Measurements from ENCODE around the gene DPP7.

DPP7 gene

DNA sequence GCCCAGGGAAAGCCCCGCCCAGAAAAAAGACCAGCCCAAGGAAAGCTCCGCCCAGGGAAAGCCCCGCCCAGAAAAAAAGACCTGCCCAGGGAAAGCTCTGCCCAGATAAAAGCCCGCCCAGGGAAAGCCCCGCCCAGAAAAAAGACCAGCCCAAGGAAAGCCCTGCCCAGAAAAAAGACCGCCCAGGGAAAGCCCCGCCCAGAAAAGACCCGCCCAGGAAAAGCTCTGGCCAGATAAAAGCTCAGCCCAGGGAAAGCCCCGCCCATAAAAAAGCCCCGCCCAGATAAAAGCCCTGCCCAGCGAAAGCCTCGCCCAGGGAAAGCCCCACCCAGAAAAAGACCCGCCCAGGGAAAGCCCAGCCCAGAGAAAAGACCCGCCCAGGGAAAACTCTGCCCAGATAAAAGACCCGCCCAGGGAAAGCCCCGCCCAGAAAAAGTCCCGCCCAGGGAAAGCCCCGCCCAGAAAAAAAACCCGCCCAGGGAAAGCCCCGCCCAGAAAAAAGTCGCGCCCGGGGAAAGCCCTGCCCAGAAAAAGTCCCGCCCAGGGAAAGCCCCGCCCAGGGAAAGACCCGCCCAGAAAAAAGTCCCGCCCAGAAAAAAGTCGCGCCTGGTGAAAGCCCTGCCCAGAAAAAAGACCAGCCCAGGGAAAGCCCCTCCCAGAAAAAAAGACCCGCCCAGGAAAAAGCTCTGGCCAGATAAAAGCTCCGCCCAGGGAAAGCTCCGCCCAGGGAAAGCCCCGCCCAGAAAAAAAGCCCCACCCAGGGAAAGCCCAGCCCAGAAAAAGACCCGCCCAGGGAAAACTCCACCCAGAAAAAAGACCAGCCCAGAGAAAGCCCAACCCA is 36.3 kb upstream of the DPP7 start:
- no peaks in the 10 kb centered on the region for H3K4me1 ChIP-seq (ENCODE audit: insufficient read depth, poor library complexity, severe bottlenecking)
- DNase-seq (ENCODE audit: low spot score) = no peak
- no peak overlapping the region for H3K4me3 ChIP-seq (ENCODE audit: severe bottlenecking)
- TF ChIP-seq CTCF (IDR thresholded peaks at IDR 0.05; ENCODE audit: poor library complexity, severe bottlenecking) = no peak
- ATAC-seq (ENCODE audit: low read depth) = peak; percentile 56
- H3K27me3 ChIP-seq (ENCODE audit: insufficient read depth, poor library complexity, severe bottlenecking) = peaks cover 8% of the 10 kb centered on the region
- H3K9me3 ChIP-seq (ENCODE audit: severe bottlenecking) = no peaks in the 10 kb centered on the region
- H3K36me3 ChIP-seq (ENCODE audit: low read depth) = no peaks in the 10 kb centered on the region
- H3K27ac ChIP-seq (ENCODE audit: poor library complexity, severe bottlenecking) = no peak overlapping the region

- no peak for DNase-seq (ENCODE audit: low spot score)
- ATAC-seq (ENCODE audit: low read depth) = peak; percentile 18
- H3K9me3 ChIP-seq (ENCODE audit: severe bottlenecking) = no peaks in the 10 kb centered on the region
- no peaks in the 10 kb centered on the region for H3K36me3 ChIP-seq (ENCODE audit: low read depth)
- peaks cover 10% of the 10 kb centered on the region for H3K27me3 ChIP-seq (ENCODE audit: insufficient read depth, poor library complexity, severe bottlenecking)
- no peak overlapping the region for H3K4me3 ChIP-seq (ENCODE audit: severe bottlenecking)
- TF ChIP-seq CTCF (IDR thresholded peaks at IDR 0.05; ENCODE audit: poor library complexity, severe bottlenecking) = no peak
- peak overlapping the region; percentile 1 for H3K27ac ChIP-seq (ENCODE audit: poor library complexity, severe bottlenecking)
- no peaks in the 10 kb centered on the region for H3K4me1 ChIP-seq (ENCODE audit: insufficient read depth, poor library complexity, severe bottlenecking)
Observed at GRCh38 chr9:137149942-137150616, 35.5 kb upstream of the DPP7 start.

- no peaks in the 10 kb centered on the region for H3K9me3 ChIP-seq (ENCODE audit: severe bottlenecking)
- no peak for DNase-seq (ENCODE audit: low spot score)
- H3K4me3 ChIP-seq (ENCODE audit: severe bottlenecking) = no peak overlapping the region
- no peak for ATAC-seq (ENCODE audit: low read depth)
- no peaks in the 10 kb centered on the region for H3K4me1 ChIP-seq (ENCODE audit: insufficient read depth, poor library complexity, severe bottlenecking)
- H3K27me3 ChIP-seq (ENCODE audit: insufficient read depth, poor library complexity, severe bottlenecking) = peaks cover 10% of the 10 kb centered on the region
- H3K36me3 ChIP-seq (ENCODE audit: low read depth) = no peaks in the 10 kb centered on the region
- no peak for TF ChIP-seq CTCF (IDR thresholded peaks at IDR 0.05; ENCODE audit: poor library complexity, severe bottlenecking)
- H3K27ac ChIP-seq (ENCODE audit: poor library complexity, severe bottlenecking) = peak overlapping the region; percentile 1
Observed at GRCh38 chr9:137149363-137149762, 34.8 kb upstream of the DPP7 start.

DNA sequence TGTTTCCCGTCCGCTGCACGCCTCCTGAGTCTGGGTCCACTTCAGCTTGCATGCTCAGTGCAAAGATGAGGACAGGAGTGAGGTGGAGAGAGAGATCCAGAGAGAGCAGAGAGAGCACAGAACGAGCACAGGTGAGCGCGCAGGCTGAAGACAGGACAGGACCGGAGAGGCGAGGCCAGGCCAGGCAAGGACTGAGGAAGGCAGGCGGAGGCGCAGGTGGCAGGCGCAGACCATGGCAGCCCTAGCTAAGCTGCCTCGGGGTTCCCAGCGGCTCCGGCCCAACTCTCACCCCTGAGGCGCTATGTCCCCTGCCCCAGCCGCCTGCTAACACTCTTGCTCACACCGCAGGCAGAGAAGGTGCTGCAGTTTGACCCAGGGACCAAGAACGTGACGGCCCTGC is 34.1 kb upstream of the DPP7 start:
- Histone ChIP-seq H3K4me1 (ENCODE audit: insufficient read depth, poor library complexity, severe bottlenecking) (no peaks in the 10 kb centered on the region), H3K4me3 (ENCODE audit: severe bottlenecking) (no peak overlapping the region), H3K9me3 (ENCODE audit: severe bottlenecking) (no peaks in the 10 kb centered on the region), H3K36me3 (ENCODE audit: low read depth) (no peaks in the 10 kb centered on the region), H3K27me3 (ENCODE audit: insufficient read depth, poor library complexity, severe bottlenecking) (peaks cover 10% of the 10 kb centered on the region), H3K27ac (ENCODE audit: poor library complexity, severe bottlenecking) (no peak overlapping the region)
- DNase-seq (ENCODE audit: low spot score) (no peak), ATAC-seq (ENCODE audit: low read depth) (no peak)
- no peak for TF ChIP-seq CTCF (IDR thresholded peaks at IDR 0.05; ENCODE audit: poor library complexity, severe bottlenecking)

- Histone ChIP-seq H3K36me3 (ENCODE audit: low read depth) (no peaks in the 10 kb centered on the region), H3K4me3 (ENCODE audit: severe bottlenecking) (no peak overlapping the region), H3K4me1 (ENCODE audit: insufficient read depth, poor library complexity, severe bottlenecking) (no peaks in the 10 kb centered on the region), H3K9me3 (ENCODE audit: severe bottlenecking) (no peaks in the 10 kb centered on the region), H3K27ac (ENCODE audit: poor library complexity, severe bottlenecking) (no peak overlapping the region), H3K27me3 (ENCODE audit: insufficient read depth, poor library complexity, severe bottlenecking) (peaks cover 10% of the 10 kb centered on the region)
- no peak for ATAC-seq (ENCODE audit: low read depth)
- no peak for DNase-seq (ENCODE audit: low spot score)
- TF ChIP-seq CTCF (IDR thresholded peaks at IDR 0.05; ENCODE audit: poor library complexity, severe bottlenecking) = no peak
Observed at GRCh38 chr9:137148242-137148641, 33.7 kb upstream of the DPP7 start.

All from RWPE2 (cell line).